HG02610 (cell line): ENCODE results near the gene KIF15.

Source experiments
- ATAC-seq: cut with Tn5 transposase; IDR thresholded peaks from one replicate; pipeline ENCODE4 v1.9.1; 2021; ENCODE audit warnings: mild to moderate bottlenecking, moderate library complexity; ENCODE audit not compliant: unreplicated experiment

KIF15 gene

DNA sequence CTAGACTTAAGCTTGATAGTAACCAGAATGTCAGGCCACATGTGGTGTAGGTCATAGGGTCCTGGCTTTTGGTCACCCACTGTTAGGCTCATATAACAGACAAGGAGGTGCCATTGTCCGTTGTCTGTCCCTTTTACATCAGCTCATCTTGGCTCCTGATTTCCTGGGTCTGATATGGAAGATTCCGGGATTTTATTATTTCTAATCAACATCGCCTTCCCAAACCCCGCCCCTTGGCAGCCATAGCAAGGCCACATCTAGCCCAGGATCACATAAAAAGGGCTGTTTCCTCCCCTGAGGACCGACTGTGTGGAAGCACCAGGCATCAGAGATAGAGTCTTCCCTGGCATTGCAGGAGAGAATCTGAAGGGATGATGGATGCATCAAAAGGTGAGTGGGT, 112.7 kb downstream of the KIF15 start, which contains the start of gene TGM4:
TGM4 (plus strand) TSS at position 301 of the 400 bp plus-strand sequence; CDS start at position 372, 71 bp downstream.
- no peak for ATAC-seq

- ATAC-seq, result no peak
Observed at GRCh38 chr3:44875596-44875995, 114.0 kb downstream of the KIF15 start.

DNA sequence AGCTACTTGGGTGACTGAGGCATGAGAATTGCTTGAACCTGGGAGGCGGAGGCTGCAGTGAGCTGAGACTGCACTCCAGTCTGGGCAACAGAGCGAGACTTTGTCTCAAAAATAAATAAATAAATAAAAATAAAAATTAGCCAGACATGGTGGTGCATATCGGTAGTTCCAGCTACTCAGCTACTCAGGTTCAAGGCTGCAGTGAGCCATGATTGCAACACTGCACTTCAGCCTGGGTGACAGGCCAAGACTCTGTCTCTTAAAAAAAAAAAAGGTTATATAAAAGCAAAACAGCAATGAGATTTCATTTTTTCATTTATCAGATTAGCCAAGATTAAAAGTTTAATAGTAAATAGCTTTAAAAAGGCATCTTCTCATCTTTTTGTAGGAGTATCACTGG, 115.7 kb downstream of the KIF15 start:
- no peak for ATAC-seq

- no peak for ATAC-seq
Observed at GRCh38 chr3:44880284-44880683, 118.7 kb downstream of the KIF15 start.

DNA sequence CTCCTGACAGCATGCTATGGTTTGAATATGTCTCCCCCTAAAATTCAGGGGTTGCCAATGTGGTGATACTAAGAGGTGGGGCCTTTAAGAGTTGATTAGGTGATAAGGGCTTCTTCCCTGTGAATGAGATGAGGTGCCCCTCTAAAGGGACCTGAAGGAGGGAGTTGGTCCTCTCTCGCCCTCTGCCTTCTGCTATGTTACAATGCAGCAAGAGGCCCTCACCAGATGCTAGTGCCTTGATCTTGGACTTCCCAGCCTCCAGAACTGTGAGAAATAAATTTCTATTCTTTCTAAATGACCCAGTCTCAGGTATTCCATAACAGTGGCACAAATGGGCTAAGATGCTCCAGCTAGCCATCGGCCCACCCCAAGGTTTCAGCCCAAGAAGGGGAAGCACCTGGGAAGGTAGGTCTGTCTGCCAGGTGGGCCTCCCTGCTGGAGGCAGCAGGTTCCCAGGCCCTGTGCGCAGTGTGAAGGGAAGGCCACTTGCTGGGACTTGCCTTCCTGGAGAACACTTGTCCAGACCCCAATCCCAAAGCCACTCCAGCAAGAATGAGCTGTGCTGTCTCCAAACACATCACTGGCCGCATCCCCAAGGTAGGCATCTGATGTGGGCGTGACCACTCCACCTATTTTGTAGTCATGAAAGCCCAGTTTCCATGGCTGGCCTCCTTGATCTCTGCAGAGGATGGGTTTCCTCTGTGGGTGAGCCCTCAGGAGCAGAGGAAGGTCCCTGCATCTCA, 121.8 kb downstream of the KIF15 start:
- ATAC-seq, result no peak

DNA sequence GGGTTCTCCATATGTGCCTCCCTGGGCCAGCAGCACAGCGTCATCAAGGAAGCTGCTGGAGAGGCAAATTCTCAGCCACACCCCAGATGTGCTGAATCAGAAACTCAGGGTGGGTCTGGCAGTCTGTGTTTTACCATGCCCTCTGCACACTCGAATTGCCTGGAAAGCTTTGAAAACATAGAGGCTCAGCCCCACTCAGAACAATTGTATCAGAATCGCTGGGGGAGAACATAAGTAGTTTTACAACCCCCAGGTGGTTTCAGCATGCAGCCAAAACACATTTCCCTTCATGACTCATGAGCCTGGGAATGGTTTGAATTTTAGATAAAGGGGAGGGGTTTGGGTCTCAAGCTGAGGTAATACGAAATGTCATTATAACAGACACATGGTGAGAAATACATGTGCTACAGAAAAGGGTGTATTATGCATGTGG, 122.4 kb downstream of the KIF15 start:
- no peak for ATAC-seq

DNA sequence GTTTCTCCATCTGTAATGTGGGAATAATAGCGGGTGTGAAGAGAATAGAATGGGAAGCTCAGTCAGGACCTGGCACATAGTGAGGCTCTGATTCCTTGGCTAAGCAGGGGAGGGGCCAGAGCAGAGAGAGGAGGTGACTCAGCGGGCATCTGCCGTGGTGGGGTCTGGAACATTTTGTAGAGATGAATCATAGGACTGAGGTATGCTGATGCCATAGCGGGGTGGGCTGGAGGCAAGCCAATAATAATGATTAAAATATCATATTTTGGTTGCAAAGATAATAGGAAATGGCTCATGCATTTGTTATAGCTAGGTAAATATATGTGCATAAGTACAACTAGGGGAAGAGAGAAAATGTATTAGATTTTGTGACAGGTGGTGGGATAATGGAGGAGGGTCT, 124.0 kb downstream of the KIF15 start:
- ATAC-seq, result no peak

- ATAC-seq, result no peak
Observed at GRCh38 chr3:44886561-44886960, 125.0 kb downstream of the KIF15 start.

- ATAC-seq, result no peak
Observed at GRCh38 chr3:44887101-44887500, 125.5 kb downstream of the KIF15 start.

- no peak for ATAC-seq
Observed at GRCh38 chr3:44890258-44890657, 128.7 kb downstream of the KIF15 start.

DNA sequence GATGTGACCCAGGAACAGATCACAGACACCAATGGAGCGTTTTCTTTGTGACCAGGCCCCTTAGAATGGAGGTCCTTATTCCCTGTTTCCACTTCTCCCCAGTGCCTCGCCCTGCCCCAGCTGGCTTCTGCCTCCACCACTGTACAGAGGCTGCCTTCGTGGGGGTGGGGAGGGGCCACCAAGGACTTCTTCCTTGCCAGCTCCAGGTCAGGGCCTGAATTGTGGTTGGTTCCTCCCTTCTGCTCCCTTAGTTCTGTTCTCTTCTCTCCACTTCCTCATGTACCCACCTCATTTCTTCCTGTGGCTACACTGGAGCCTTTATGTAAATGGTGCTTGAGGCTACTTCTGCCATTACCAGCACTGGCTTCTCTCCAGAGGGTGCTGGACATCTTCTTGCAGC, 129.3 kb downstream of the KIF15 start:
- no peak for ATAC-seq

- no peak for ATAC-seq
Observed at GRCh38 chr3:44892689-44893088, 131.1 kb downstream of the KIF15 start.

DNA sequence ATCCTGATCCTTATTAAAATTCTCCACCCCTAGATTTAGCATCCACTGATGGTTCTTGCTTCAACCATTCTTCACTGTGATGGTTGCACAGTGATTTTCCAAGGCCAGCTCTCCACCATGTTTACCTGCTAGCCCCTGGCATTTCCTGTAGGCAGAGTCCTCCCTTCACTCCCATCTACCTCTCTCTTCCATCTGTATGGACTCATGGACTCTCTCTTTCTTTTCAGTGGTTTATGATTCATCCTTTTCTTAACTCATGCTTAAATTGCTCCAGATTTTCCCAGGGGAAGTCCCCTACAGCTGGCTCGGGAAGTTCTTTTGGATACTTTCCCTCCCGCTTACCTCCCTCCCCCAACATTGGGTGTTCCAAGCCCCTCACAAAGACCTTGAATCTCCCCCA, 131.5 kb downstream of the KIF15 start:
- no peak for ATAC-seq

- ATAC-seq, result no peak
Observed at GRCh38 chr3:44894485-44894884, 132.9 kb downstream of the KIF15 start.

- ATAC-seq, result no peak
Observed at GRCh38 chr3:44896440-44896839, 134.8 kb downstream of the KIF15 start.

- no peak for ATAC-seq
Observed at GRCh38 chr3:44899683-44900367, 138.2 kb downstream of the KIF15 start.

- no peak for ATAC-seq
Observed at GRCh38 chr3:44902628-44903027, 141.0 kb downstream of the KIF15 start.
